GM19238 (cell line): Measurements from ENCODE around the gene DMRTC2.

Source experiments
- DNase-seq: peaks from one replicate; pipeline ENCODE4 v3.0.0; 2011; ENCODE audit warnings: low spot score; ENCODE audit not compliant: insufficient read length

DMRTC2 gene

GRCh38 chr19:41888926-41889325, 44.1 kb downstream of the DMRTC2 start:
- DNase-seq, result no peak

DNA sequence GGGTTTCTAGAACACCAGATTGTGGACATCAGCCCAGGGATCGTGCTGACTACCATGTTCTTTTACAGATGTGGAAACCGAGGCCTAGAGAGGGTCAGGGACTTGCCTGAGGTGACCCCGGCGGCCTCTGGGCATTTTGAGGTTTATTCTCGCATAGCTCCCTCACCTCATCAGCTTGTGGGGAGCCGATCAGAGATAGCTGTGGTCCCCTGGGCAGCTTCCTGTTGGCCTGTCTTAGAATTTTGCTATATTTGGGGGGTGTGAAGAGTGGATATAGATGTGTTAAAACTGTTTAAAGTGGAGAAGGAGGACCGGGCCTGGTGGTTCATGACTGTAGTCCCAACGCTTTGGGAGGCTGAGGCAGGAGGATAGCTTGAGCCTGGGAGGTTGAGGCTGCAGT, 45.1 kb downstream of the DMRTC2 start:
- DNase-seq, result no peak

DNA sequence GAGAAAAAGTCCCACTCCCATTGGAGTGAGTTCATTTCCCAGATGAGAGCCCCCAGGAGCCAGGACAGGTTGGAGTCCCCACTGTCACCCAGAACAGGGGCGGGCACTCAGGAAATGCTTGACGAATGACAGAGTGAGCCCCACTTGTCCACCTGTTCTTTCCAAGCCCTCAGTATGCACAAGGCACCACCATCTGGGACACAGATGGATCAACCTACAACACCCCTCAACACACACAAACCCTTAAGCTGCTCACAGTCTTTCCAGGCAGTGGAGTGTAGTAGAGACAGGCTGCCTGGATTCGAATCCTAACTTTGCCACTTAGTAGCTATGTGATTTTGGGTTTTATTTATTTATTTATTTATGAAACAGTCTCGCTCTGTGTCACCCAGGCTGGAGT, 46.1 kb downstream of the DMRTC2 start:
- DNase-seq, result no peak

GRCh38 chr19:41892173-41892902, 47.5 kb downstream of the DMRTC2 start:
- DNase-seq, result no peak

GRCh38 chr19:41893899-41894298, 49.1 kb downstream of the DMRTC2 start:
- no peak for DNase-seq

DNA sequence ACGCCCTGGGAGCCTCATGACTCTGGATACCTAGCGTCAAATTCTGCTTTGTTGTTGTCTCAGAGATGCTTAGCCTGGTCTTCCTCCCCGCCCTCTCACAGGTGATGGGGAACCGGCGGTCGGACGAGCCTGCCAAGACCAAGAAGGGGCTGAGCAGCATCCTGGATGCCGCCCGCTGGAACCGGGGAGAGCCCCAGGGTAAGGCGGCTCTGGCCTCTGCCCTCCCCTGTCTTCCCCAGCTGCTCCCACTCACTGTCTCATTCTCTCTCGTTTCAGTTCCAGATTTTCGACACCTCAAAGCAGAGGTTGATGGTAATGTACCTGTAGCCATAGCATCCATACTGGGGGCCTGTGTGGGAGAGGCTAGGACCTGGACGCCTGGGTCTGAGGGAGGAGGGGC, 49.5 kb downstream of the DMRTC2 start:
- no peak for DNase-seq

DNA sequence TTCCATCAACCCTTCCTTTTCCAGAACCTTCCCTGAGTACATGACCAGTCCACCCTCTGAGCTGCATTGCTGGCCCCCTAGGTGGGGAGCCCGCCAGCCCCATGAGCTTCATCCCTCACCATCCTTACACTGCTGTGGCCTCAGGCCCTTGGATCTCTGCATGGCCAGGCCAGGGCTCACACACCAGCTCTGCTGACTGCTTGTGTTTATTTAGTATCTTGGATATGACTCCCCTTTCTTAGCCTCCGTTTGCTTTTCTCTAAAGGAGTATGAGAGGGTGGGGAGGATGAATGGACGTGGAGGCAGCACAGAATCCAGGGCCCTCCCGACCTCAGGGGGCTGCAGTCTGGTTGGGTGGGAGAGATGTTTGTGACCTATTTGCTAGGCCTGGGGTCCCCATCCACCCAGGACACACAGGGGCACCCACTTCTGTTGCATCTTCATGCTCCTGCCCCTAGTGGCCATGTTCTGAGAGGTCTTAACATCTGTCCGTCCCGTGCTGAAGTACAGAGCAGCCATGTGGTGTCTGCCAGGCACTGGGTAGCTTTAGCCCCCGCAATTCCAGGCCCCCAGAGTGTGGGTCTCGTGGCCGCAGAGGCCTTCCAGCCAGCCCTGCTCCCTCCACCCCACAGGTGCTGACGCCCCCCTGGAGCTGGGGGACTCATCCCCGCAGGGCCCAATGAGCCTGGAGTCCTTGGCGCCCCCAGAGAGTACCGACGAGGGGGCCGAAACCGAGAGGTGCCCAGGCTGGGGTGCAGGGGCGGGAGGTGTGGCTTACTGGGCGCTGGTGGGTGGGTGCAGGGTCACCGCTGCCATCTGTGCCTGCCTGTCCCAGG, 51.1 kb downstream of the DMRTC2 start:
- no peak for DNase-seq

GRCh38 chr19:41896581-41896942, 51.7 kb downstream of the DMRTC2 start:
- DNase-seq, result no peak

- no peak for DNase-seq
Observed at GRCh38 chr19:41897181-41897580, 52.3 kb downstream of the DMRTC2 start.

GRCh38 chr19:41897820-41898219, 53.0 kb downstream of the DMRTC2 start:
- DNase-seq, result no peak

DNA sequence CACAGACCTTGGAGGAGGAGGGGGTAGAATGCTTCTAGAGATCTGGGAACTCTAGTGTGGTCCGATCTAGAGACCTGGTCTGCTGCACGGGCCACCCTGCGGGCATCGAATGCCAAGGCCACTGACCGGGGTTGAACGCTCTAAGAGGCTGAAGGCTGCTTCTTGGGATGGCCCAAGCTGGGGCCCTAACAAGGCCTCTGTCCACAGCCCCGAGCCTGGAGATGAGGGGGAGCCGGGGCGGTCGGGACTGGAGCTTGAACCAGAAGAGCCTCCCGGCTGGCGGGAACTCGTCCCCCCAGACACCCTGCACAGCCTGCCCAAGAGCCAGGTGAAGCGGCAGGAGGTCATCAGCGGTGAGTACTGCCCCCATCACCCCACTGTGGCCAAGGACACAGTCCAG, 53.4 kb downstream of the DMRTC2 start:
- DNase-seq, result no peak
